GM19455 (cell line): ENCODE results near the gene GDF15.

Source experiments
- ATAC-seq: cut with Tn5 transposase; IDR thresholded peaks from one replicate; pipeline ENCODE4 v1.9.1; 2021; ENCODE audit not compliant: unreplicated experiment

GDF15 gene

GRCh38 chr19:18428787-18429674, 43.1 kb downstream of the GDF15 start:
- ATAC-seq = peak; percentile 45

- no peak for ATAC-seq
Observed at GRCh38 chr19:18429717-18430416, 43.9 kb downstream of the GDF15 start.

- ATAC-seq = no peak
Observed at GRCh38 chr19:18430417-18431144, 44.6 kb downstream of the GDF15 start.

GRCh38 chr19:18431351-18432197, 45.6 kb downstream of the GDF15 start:
- no peak for ATAC-seq

GRCh38 chr19:18432275-18433014, 46.5 kb downstream of the GDF15 start:
- no peak for ATAC-seq

- no peak for ATAC-seq
Observed at GRCh38 chr19:18433015-18433691, 47.2 kb downstream of the GDF15 start.

GRCh38 chr19:18433735-18434398, 47.9 kb downstream of the GDF15 start:
- ATAC-seq = no peak

GRCh38 chr19:18434411-18435175, 48.6 kb downstream of the GDF15 start:
- no peak for ATAC-seq

GRCh38 chr19:18435178-18435841, 49.4 kb downstream of the GDF15 start:
- ATAC-seq = no peak

GRCh38 chr19:18435842-18436670, 50.1 kb downstream of the GDF15 start:
- no peak for ATAC-seq

- no peak for ATAC-seq
Observed at GRCh38 chr19:18436671-18437490, 50.9 kb downstream of the GDF15 start.

- no peak for ATAC-seq
Observed at GRCh38 chr19:18437491-18438330, 51.8 kb downstream of the GDF15 start, which contains the start of gene ISYNA1. Gene ISYNA1 (minus strand): TSS chr19:18438133. CDS start chr19:18437979, 154 bp downstream.

GRCh38 chr19:18438331-18439024, 52.5 kb downstream of the GDF15 start:
- ATAC-seq = no peak
